CD14-positive monocyte (primary cell): ENCODE data around the gene GNAT2. TPM values are rescaled to one million over a fixed set of nuclear protein-coding genes. Genes with fewer than 3 reads are reported as not detected.

Experiments
- DNase-seq, 3 donors: peaks; one replicate each; pipeline ENCODE4 v3.0.0-alpha.2; 2011 to 2022
- H2AFZ ChIP-seq: 2 replicates; pipeline ENCODE4 v1.6.0; 2012; ENCODE audit warnings: mild to moderate bottlenecking, low read depth, low read length, inconsistent platforms; ENCODE audit not compliant: insufficient read depth, poor library complexity, severe bottlenecking
- H3K27ac ChIP-seq, 2 donors: 1 replicate in 1 of 2; 2 replicates in 1 of 2; pipeline ENCODE4 v1.5.1; 2012 to 2013; ENCODE audit warnings: low read length in 2 of 2, control low read depth in 1 of 2, inconsistent platforms in 1 of 2, low read depth in 1 of 2, mild to moderate bottlenecking in 1 of 2
- H3K27me3 ChIP-seq, 2 donors: one replicate each; pipeline versions ENCODE4 v1.6.0 to v1.6.1; 2011 to 2013; ENCODE audit warnings: low read length in 2 of 2; ENCODE audit not compliant: control insufficient read depth in 2 of 2, insufficient read depth in 2 of 2
- H3K36me3 ChIP-seq, 2 donors: replicated peaks in 1 of 2; 1 replicate in 1 of 2; 2 replicates in 1 of 2; pipeline versions ENCODE4 v1.5.1 to v1.6.1; 2012 to 2013; ENCODE audit warnings: low read length in 2 of 2, control low read depth in 1 of 2, inconsistent platforms in 1 of 2, mild to moderate bottlenecking in 1 of 2; ENCODE audit not compliant: insufficient read depth in 2 of 2, control insufficient read depth in 1 of 2
- H3K4me1 ChIP-seq, 2 donors: 1 replicate in 1 of 2; 2 replicates in 1 of 2; pipeline versions ENCODE4 v1.5.1 to v1.6.1; 2012 to 2013; ENCODE audit warnings: low read length in 2 of 2, control low read depth in 1 of 2, inconsistent platforms in 1 of 2, mild to moderate bottlenecking in 1 of 2, moderate library complexity in 1 of 2; ENCODE audit not compliant: insufficient read depth in 2 of 2, control insufficient read depth in 1 of 2
- H3K4me2 ChIP-seq: replicated peaks from 2 replicates; pipeline ENCODE3; 2012; ENCODE audit warnings: low read length, moderate library complexity, mild to moderate bottlenecking; ENCODE audit not compliant: poor library complexity, severe bottlenecking; ENCODE audit errors: extremely low read depth
- H3K4me3 ChIP-seq, 3 experiments: fragments of 200-600 bp in 1 of 3; sonication (generic) in 1 of 3; replicated peaks in 1 of 3; 1 replicate in 2 of 3; 2 replicates in 1 of 3; pipeline ENCODE4 v1.5.1; 2011 to 2013; ENCODE audit warnings: low read length in 3 of 3, mild to moderate bottlenecking in 3 of 3, control low read depth in 2 of 3, low read depth in 2 of 3, inconsistent platforms in 1 of 3, moderate library complexity in 1 of 3
- H3K79me2 ChIP-seq: 2 replicates; pipeline ENCODE4 v1.6.0; 2012; ENCODE audit warnings: mild to moderate bottlenecking, control low read depth, inconsistent platforms, low read length, moderate library complexity; ENCODE audit not compliant: insufficient read depth
- H3K9ac ChIP-seq: 2 replicates; pipeline ENCODE4 v1.6.0; 2017; ENCODE audit warnings: low read length, mild to moderate bottlenecking; ENCODE audit not compliant: insufficient read depth, poor library complexity, severe bottlenecking
- H3K9me3 ChIP-seq, 2 donors: replicated peaks in 1 of 2; 1 replicate in 1 of 2; 2 replicates in 1 of 2; pipeline versions ENCODE4 v1.5.1 to v1.6.1; 2012 to 2013; ENCODE audit warnings: low read length in 2 of 2, control low read depth in 1 of 2; ENCODE audit not compliant: control insufficient read depth in 1 of 2, insufficient read depth in 1 of 2
- H4K20me1 ChIP-seq: 2 replicates; pipeline ENCODE4 v1.6.0; 2012; ENCODE audit warnings: mild to moderate bottlenecking, low read length, control low read depth, moderate library complexity; ENCODE audit not compliant: insufficient read depth
- H3K27ac Mint-ChIP-seq, 7 donors: one replicate each; pipeline ENCODE4 v1.8.0; 2020; ENCODE audit warnings: mild to moderate bottlenecking in 7 of 7, mixed read lengths in 7 of 7, moderate library complexity in 6 of 7, inconsistent platforms in 2 of 7
- H3K27me3 Mint-ChIP-seq, 3 donors: one replicate each; pipeline ENCODE4 v1.8.0; 2021 to 2022; ENCODE audit warnings: low read depth in 3 of 3, mild to moderate bottlenecking in 3 of 3, mixed read lengths in 3 of 3, moderate library complexity in 3 of 3, inconsistent platforms in 1 of 3
- H3K36me3 Mint-ChIP-seq, 2 donors: one replicate each; pipeline ENCODE4 v1.8.0; 2020; ENCODE audit warnings: mixed read lengths in 2 of 2, inconsistent platforms in 1 of 2, mild to moderate bottlenecking in 1 of 2
- H3K4me1 Mint-ChIP-seq: one replicate; pipeline ENCODE4 v1.8.0; 2020; ENCODE audit warnings: mild to moderate bottlenecking, mixed read lengths
- H3K4me3 Mint-ChIP-seq, 2 donors: one replicate each; pipeline ENCODE4 v1.8.0; 2020; ENCODE audit warnings: mild to moderate bottlenecking in 2 of 2, mixed read lengths in 2 of 2, moderate library complexity in 1 of 2
- H3K9me3 Mint-ChIP-seq, 7 donors: one replicate each; pipeline ENCODE4 v1.8.0; 2020 to 2022; ENCODE audit warnings: mixed read lengths in 7 of 7, mild to moderate bottlenecking in 6 of 7, moderate library complexity in 6 of 7, inconsistent platforms in 2 of 7
- WGBS: methylation state at CpG from one replicate; pipeline ENCODE4 v1.1.5; 2013; ENCODE audit warnings: missing lambda C conversion rate; ENCODE audit not compliant: insufficient coverage; 5-methylcytosine and 5-hydroxymethylcytosine counted together
- intact Hi-C, 2 donors: fragments of 100-400 bp; cut with micrococcal nuclease; formaldehyde crosslinking; loops; one replicate each; pipeline versions ENCODE4 v1.15.0 to v1.15.1; 2023
- polyA plus RNA-seq, 3 donors: library from polyadenylated mRNA; depleted of rRNA in 1 of 3; unstranded in 2 of 3; stranded (reverse) in 1 of 3; fragments of 300-500 nt in 2 of 3; fragments of >200 nt in 1 of 3; fragmentation: Illumina TruSeq in 2 of 3; gene quantifications; 1 replicate in 2 of 3; 2 replicates in 1 of 3; pipeline ENCODE4 v1.2.3, GENCODE V29; 2012 to 2021
- TF ChIP-seq, protein P1 (sequence below): fragments of 200-600 bp; IDR thresholded peaks from one replicate; pipeline ENCODE4 v1.8.0; 2022; ENCODE audit warnings: antibody characterized with exemption, mild to moderate bottlenecking

The GNAT2 gene
- polyA plus RNA-seq, 3 donors: 0.05 TPM; not detected in 2

- intact Hi-C loops: no loop called here
Measured at GRCh38 chr1:109569323-109569722, 50.1 kb downstream of the GNAT2 start.

DNA sequence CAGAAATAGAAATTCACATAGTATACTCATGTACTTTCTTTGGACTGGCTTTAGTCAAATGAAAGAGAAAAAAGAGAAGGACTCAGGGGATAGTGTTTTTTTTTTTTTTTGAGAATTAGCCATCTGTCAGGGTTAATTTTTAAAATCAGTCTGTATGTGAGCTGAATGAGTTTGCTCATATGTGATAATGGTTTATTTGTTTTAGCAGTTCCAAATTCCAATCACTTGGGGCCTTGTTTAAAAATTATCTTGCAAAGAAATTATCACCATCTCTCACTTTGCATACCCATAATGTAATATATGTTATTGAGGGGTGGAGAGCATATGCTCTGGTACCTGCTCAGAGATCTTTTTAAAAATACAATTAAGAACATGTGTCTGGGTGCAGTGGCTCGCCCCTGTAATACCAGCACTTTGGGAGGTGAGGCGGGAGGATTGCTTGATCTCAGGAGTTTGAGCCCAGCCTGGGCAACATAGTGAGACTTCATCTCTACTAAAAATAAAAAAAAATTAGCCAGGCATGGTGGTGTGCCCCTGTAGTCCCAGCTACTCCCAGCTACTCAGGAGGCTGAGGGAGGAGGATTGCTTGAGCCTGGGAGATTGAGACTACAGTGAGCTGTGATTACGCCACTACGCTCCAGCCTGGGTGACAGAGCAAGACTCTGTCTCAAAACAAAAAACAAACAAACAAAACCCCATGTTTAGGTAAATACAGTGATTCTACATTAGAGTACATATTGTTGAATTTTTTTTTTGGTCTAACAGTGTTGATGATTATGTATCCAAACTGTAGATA, 51.3 kb downstream of the GNAT2 start:
- intact Hi-C loops: no loop called here
- peak overlapping the region in 4 of 7 donors; percentile 15 to 75 (median 57) for H3K27ac Mint-ChIP-seq
- no peak overlapping the region for H3K4me3 Mint-ChIP-seq
- TF ChIP-seq, protein P1, sequence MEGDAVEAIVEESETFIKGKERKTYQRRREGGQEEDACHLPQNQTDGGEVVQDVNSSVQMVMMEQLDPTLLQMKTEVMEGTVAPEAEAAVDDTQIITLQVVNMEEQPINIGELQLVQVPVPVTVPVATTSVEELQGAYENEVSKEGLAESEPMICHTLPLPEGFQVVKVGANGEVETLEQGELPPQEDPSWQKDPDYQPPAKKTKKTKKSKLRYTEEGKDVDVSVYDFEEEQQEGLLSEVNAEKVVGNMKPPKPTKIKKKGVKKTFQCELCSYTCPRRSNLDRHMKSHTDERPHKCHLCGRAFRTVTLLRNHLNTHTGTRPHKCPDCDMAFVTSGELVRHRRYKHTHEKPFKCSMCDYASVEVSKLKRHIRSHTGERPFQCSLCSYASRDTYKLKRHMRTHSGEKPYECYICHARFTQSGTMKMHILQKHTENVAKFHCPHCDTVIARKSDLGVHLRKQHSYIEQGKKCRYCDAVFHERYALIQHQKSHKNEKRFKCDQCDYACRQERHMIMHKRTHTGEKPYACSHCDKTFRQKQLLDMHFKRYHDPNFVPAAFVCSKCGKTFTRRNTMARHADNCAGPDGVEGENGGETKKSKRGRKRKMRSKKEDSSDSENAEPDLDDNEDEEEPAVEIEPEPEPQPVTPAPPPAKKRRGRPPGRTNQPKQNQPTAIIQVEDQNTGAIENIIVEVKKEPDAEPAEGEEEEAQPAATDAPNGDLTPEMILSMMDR: no peak
- Histone ChIP-seq H3K4me1 (peaks cover 46 to 55% of the 10 kb centered on the region in 2 donors), H2AFZ (no peak overlapping the region), H3K9me3 (no peaks in the 10 kb centered on the region), H3K79me2 (peaks cover 100% of the 10 kb centered on the region), H3K27me3 (no peaks in the 10 kb centered on the region), H3K4me3 (peak overlapping the region in 1 of 3 experiments; percentile 71), H3K9ac (no peak overlapping the region), H3K27ac (peak overlapping the region in 1 of 2 donors; percentile 69), H3K4me2 (peak overlapping the region; percentile 78), H3K36me3 (no peaks in the 10 kb centered on the region), H4K20me1 (peaks cover 99% of the 10 kb centered on the region)
- H3K27me3 Mint-ChIP-seq: peaks cover 0 to 1% (median 0%) of the 10 kb centered on the region in 3 donors
- H3K9me3 Mint-ChIP-seq: no peaks in the 10 kb centered on the region
- DNase-seq: no peak
- H3K4me1 Mint-ChIP-seq: peaks cover 33% of the 10 kb centered on the region
- H3K36me3 Mint-ChIP-seq: peaks cover 0 to 6% of the 10 kb centered on the region in 2 donors
- no CpG with 5 or more reads among the region's 4 CpGs for WGBS

More at GRCh38 chr1:109569323-109569722, 50.1 kb downstream of the GNAT2 start:
- peaks cover 0 to 1% (median 0%) of the 10 kb centered on the region in 3 donors for H3K27me3 Mint-ChIP-seq
- peak overlapping the region in 2 of 3 experiments; percentile 55 to 71 for H3K4me3 ChIP-seq
- peak overlapping the region; percentile 34 for H2AFZ ChIP-seq
- H3K27ac Mint-ChIP-seq: no peak overlapping the region
- no peaks in the 10 kb centered on the region for H3K36me3 ChIP-seq
- peaks cover 97% of the 10 kb centered on the region for H4K20me1 ChIP-seq
- H3K4me1 Mint-ChIP-seq: peaks cover 37% of the 10 kb centered on the region
- peaks cover 93% of the 10 kb centered on the region for H3K79me2 ChIP-seq
- H3K9me3 ChIP-seq: no peaks in the 10 kb centered on the region
- peak overlapping the region in 1 of 2 donors; percentile 69 for H3K27ac ChIP-seq
- no peaks in the 10 kb centered on the region for H3K27me3 ChIP-seq
- 90% methylated on average over 1 of the region's 1 CpG for WGBS
- H3K4me2 ChIP-seq: peak overlapping the region; percentile 78
- peaks cover 0 to 6% of the 10 kb centered on the region in 2 donors for H3K36me3 Mint-ChIP-seq
- peak overlapping the region; percentile 35 for H3K9ac ChIP-seq
- H3K9me3 Mint-ChIP-seq: no peaks in the 10 kb centered on the region
- TF ChIP-seq, protein P1: no peak
- H3K4me3 Mint-ChIP-seq: no peak overlapping the region
- H3K4me1 ChIP-seq: peaks cover 54 to 62% of the 10 kb centered on the region in 2 donors
- no peak for DNase-seq
